Mononuclear cell (primary cell): Measurements from ENCODE around the gene ARID3B. TPM values are rescaled to one million over a fixed set of nuclear protein-coding genes. Genes with fewer than 3 reads are reported as not detected.
"Not testable (repeated sequence)": the region's sequence is repeated elsewhere in the genome, so short reads cannot be mapped to it uniquely, and the experiment has no call there.

ENCODE experiments used
- H3K27me3 ChIP-seq: 2 replicates; pipeline ENCODE4 v1.6.0; 2011; ENCODE audit warnings: low read length, control low read depth; ENCODE audit not compliant: insufficient read depth
- H3K4me1 ChIP-seq: 2 replicates; pipeline ENCODE4 v1.5.1; 2011; ENCODE audit warnings: mild to moderate bottlenecking, low read length, control low read depth; ENCODE audit not compliant: insufficient read depth
- H3K4me3 ChIP-seq: 2 replicates; pipeline ENCODE4 v1.5.1; 2011; ENCODE audit warnings: mild to moderate bottlenecking, low read length, moderate library complexity
- H3K9me3 ChIP-seq: 2 replicates; pipeline ENCODE4 v1.5.1; 2011; ENCODE audit warnings: low read depth, mild to moderate bottlenecking, control low read depth, low read length
- total RNA-seq: library from RNA; depleted of rRNA; stranded (reverse); fragments of >200 nt; gene quantifications from one replicate; pipeline ENCODE4 v1.2.3, GENCODE V29; 2012

The ARID3B gene
- total RNA-seq, 1 donor, result 36.4 TPM

DNA sequence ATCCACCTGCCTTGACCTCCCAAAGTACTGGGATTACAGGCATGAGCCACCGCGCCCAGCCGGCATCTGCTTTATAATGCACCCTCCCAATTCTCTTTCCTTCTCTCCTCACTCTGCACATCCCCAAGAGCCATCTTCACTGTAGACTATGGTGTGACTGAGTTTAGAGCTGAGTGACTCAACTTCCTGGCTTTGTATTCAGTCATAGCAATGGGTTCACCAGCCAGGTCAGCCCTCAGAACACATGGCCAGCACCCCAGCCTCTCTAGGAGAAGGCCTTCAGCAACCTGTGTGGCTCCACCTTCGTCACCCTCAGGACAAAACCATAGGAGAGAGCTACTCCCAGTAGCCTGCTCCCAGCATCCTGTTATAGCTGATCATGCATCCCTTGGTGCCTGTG is 33.0 kb downstream of the ARID3B start:
- no peak overlapping the region for H3K4me3 ChIP-seq
- H3K9me3 ChIP-seq, result no peaks in the 10 kb centered on the region
- H3K4me1 ChIP-seq, result peaks cover 4% of the 10 kb centered on the region
- no peaks in the 10 kb centered on the region for H3K27me3 ChIP-seq

DNA sequence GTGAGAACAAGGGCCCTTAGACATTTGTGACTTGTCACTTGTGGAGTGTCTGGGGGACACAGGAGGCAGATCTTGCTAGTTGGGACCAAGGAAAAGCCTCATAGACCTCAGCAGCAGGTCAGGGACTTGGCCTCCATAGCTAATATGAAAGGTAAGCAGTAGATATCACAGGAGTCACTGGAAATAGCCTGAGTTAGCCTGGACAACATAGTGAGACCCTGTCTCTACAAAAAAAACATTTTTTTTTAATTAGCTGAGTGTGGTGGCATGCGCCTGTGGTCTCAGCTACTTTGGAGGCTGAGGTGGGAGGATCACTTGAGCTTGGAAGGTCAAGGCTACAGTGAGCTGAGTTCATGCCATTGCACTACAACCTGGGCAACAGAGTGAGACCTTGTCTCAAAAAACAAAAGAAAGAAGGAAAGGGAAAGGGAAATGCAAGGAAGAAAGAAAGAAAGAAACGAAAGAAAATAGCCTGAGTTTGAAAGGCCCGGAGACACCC is 37.5 kb downstream of the ARID3B start:
- no peaks in the 10 kb centered on the region for H3K9me3 ChIP-seq
- no peak overlapping the region for H3K4me3 ChIP-seq
- H3K4me1 ChIP-seq, result no peaks in the 10 kb centered on the region
- no peaks in the 10 kb centered on the region for H3K27me3 ChIP-seq

DNA sequence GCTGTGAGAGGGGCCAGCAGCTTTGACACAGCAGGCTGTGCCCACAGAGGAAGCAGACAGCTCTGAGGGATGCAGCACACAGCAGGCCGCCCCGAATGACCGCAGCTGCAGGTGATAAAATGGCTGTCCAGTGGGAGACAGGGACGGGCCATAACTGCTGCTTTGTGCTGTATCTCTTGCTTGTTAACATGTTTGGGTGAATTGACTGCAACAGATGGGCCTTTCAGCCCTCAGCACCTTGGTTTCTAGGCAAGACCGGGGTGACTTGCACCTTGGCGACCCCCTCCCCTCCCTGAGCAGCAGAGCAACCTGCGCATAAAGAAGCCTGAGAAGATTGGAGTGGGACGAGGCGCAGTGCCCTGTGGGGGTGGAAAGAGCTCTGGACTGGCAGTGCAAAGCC is 38.0 kb downstream of the ARID3B start:
- Histone ChIP-seq H3K27me3 (no peaks in the 10 kb centered on the region), H3K4me1 (no peaks in the 10 kb centered on the region)

DNA sequence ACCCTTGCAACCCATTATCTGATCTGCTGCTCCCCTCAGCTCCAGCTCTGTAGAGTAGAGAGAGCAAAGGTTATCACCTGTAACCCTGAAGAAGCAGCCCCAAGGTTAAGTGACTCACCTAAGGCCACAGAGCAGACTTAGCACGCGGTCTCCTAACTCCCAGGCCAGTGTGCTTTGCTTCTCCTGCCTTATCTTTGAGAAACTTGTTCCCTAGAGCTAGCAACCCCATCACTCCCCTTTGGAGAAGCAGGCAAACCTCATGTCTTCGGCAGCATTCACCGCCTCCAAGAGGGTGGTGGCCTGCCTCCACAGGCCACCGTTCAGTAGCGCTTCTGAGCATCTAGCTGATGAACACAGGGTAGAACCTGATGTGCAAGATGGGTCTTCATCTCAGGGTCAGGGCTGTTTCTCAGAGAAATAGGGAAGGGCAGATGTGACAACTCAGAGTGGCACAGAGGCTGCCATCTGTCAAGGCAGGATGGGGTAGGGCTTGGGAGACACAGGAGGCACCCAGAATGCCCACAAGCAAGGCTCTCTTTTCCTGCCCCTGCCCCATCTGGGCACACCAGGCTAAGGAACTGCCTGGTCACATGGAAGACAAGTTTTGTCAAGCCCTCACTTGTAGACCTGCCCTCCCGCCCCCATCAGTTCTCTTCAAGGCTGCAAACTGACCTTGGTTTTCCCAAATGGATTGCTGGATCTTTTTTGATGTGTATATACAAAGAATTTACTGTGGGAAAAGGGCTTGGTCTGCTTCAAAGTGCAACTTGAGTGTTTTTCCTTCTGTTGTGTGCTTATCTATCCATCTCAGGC is 39.7 kb downstream of the ARID3B start:
- H3K9me3 ChIP-seq, result no peaks in the 10 kb centered on the region
- H3K27me3 ChIP-seq, result no peaks in the 10 kb centered on the region
- H3K4me1 ChIP-seq, result no peaks in the 10 kb centered on the region
- H3K4me3 ChIP-seq, result no peak overlapping the region

More for the DNA sequence above, 38.0 kb downstream of the ARID3B start:
- no peak overlapping the region for H3K4me3 ChIP-seq
- H3K9me3 ChIP-seq, result no peaks in the 10 kb centered on the region

DNA sequence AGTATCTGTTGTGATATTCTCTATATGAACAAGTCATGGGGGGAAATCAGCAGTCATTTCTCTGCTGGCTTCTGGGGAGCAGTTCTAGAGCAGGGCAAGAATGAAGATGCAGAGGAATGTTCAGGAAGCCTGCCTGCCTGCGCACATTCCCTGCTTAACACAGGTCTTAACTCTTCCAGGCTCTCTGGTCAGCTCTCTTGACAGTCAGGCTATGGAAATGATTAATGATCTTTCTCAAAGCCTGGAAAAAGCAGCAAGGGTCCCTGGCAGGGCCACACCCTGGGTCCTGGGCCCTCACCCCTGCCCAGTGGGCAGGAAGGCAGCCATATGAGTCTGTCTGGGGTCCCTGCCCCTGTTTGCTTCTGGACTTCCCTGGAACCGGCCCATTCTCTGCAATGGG is 43.2 kb downstream of the ARID3B start:
- Histone ChIP-seq H3K27me3 (no peaks in the 10 kb centered on the region), H3K4me3 (no peak overlapping the region), H3K9me3 (no peaks in the 10 kb centered on the region), H3K4me1 (peaks cover 8% of the 10 kb centered on the region)

DNA sequence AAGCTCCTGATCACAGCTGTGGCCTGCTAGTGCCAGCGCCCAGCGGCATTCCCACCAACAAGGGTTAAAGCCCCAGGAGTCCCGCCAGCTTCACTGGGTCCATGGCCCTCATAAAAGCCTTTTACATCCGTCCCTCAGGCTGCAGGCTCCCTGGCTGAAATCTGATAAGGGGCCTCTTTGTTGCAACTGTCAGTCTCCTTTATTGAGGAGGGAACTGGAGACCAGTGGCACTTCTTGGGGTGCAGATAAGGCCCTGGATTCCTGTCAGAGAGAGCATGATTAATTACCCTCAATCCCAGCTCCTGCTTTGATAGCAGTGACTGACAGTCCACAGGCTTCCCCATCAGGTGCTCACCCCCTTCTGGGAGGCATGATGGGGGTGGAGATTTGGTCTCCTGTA is 43.8 kb downstream of the ARID3B start:
- H3K4me1 ChIP-seq, result peaks cover 12% of the 10 kb centered on the region
- H3K27me3 ChIP-seq, result no peaks in the 10 kb centered on the region
- no peaks in the 10 kb centered on the region for H3K9me3 ChIP-seq
- no peak overlapping the region for H3K4me3 ChIP-seq

DNA sequence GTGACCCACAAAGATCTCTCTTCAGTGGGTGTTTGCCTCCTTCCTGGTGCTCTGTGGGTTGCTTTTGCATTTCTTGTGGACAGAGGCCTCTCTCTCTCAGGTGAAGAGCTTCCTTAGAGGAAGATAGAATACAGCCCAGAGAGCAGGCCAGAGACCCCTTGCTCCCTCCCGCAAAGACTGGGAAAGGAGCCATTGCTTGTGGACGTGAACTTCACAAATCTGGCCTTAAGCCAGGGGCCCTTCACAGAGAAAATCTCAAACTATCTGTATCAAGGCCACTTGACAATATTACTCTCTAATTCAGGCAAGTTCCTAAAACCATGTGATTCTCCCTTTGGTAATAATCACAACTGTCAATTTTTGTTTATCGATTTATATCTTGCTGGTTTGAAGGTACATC is 44.2 kb downstream of the ARID3B start:
- Histone ChIP-seq H3K4me1 (peaks cover 14% of the 10 kb centered on the region), H3K4me3 (no peak overlapping the region), H3K9me3 (no peaks in the 10 kb centered on the region), H3K27me3 (no peaks in the 10 kb centered on the region)

DNA sequence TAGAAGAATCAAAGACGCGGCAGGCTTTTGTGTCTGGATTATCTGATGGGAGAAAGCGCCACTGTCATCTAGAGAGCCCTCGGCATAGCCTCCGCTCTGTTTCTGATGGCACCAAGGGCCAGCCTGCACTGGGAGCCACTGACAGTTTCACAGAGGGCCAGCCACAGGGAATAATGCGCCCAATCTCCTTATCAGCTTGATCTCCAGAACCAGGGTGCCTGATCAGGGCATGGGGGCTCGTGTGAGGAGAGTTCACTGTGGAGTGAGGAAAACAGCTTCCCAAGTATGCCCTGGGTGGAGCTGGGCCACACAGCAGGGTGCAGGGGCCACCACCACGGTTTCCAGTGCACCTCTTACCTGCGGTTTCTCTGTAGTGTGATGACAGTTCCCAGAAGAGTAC is 44.8 kb downstream of the ARID3B start:
- H3K4me3 ChIP-seq, result no peak overlapping the region
- no peaks in the 10 kb centered on the region for H3K9me3 ChIP-seq
- peaks cover 14% of the 10 kb centered on the region for H3K4me1 ChIP-seq
- H3K27me3 ChIP-seq, result no peaks in the 10 kb centered on the region

DNA sequence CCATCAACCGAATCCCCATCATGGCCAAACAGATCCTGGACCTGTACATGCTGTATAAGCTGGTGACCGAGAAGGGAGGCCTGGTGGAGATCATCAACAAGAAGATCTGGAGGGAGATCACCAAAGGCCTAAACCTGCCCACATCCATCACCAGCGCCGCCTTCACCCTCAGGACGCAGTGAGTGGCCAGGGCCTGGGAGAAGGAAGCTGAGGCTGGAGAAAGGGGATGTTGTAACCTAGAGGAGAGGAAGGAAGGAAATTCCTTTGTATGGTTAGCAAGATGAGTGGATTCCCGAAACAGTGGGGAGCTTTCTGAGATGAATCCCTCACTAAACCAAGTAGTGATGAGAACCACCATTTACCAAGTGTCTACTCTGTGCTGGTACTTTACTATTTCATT is 48.8 kb downstream of the ARID3B start:
- Histone ChIP-seq H3K4me3 (no peak overlapping the region), H3K9me3 (no peaks in the 10 kb centered on the region), H3K27me3 (no peaks in the 10 kb centered on the region), H3K4me1 (peaks cover 14% of the 10 kb centered on the region)

DNA sequence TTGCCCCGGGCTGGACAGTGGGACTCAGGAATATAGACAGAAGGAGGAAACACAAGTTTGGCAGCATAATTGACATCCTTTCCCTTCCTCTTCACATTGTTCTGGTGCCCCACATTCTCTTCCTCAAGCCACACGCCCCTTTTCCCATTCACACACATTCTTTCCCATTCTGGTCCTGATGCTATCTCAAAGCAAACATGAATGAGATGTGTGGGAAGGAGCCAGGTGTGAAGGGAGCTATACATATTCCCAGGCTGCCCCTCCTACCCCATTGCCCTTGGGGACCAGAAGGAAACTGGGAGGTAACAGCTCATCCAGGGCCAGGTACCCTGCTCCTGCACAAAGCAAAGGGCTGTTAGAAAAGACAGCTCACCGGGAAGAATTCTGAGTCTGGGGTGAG is 51.2 kb downstream of the ARID3B start:
- Histone ChIP-seq H3K27me3 (no peaks in the 10 kb centered on the region), H3K4me1 (peaks cover 14% of the 10 kb centered on the region), H3K9me3 (no peaks in the 10 kb centered on the region), H3K4me3 (no peak overlapping the region)

DNA sequence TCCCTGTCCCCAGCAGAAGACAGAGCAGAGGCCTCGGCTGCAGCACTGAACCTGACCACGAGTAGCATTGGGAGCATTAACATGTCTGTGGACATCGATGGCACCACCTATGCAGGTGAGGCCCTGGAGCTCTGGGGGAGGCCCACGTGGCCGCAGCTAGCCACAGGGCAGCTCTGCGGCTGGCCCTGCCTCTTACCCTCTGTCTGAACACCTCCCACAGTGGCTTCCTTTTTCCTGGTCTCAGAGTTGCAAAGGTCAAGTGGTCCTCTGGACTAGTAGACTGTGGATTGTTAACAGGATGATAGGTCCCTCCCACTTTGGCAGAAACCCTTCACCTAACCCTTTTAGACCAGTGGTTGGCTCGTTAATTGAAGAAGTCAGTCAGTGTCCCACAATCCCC is 52.1 kb downstream of the ARID3B start:
- Histone ChIP-seq H3K4me3 (no peak overlapping the region), H3K9me3 (no peaks in the 10 kb centered on the region), H3K4me1 (peaks cover 18% of the 10 kb centered on the region), H3K27me3 (no peaks in the 10 kb centered on the region)

DNA sequence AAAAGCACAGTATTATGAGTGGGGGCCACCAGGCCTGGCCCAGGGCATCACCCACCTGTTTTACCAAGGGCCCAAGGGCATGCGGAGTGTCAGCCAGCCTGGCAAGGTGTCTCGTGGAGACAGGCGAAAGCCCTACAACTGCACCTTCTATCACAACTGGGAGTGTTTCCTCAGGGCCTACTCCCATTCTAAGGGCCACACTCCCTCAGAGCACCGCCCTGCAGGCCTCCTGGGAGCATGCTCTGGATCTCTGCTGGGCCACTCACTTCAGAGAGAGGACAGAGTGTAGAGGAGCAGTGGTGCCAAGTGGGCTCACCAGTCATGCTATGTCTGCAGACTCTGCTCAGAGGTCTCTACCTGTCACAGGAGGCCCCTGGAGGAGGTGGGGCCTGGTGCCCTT is 53.4 kb downstream of the ARID3B start:
- H3K9me3 ChIP-seq, result no peaks in the 10 kb centered on the region
- H3K4me3 ChIP-seq, result no peak overlapping the region
- H3K4me1 ChIP-seq, result peaks cover 19% of the 10 kb centered on the region
- no peaks in the 10 kb centered on the region for H3K27me3 ChIP-seq

DNA sequence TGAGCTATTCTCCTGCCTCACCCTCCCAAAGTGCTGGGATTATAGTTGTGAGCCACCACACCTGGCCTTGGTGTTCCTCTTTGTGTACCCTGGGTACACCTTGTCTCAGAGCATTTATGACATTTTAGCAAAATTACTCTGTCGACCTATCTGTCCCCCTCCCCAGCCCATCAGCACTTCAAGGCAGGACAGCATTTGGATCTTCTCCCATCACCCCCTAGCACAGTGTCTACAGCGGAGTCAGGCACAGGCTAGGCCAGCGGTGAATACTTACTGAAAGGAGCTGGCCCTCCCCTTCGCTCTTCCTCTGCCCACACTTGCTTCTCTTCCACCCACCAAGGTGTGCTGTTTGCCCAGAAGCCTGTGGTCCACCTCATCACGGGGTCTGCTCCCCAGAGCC is 54.3 kb downstream of the ARID3B start:
- H3K4me3 ChIP-seq, result no peak overlapping the region
- H3K27me3 ChIP-seq, result no peaks in the 10 kb centered on the region
- no peaks in the 10 kb centered on the region for H3K9me3 ChIP-seq
- peaks cover 18% of the 10 kb centered on the region for H3K4me1 ChIP-seq

DNA sequence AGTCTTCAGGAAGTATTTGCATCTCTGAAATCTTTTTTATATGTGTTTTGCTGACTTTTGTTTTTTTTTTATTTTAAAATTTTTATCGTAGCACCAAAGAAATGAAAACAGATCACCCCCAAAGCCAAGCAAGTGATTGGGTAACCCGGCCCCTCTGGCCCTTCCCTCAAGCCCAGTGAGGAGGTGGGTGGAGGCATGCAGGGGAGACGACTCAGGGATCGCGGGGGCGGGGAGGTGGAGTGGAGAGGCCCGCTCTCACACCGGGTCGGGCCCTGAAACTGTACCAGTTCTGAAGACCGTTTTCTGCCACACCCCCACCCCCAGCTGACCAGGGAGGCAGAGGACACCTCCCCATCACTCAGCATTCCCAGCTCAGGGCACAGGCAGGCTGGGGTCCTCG is 55.7 kb downstream of the ARID3B start:
- peaks cover 18% of the 10 kb centered on the region for H3K4me1 ChIP-seq
- not testable (repeated sequence) for H3K4me3 ChIP-seq, H3K9me3 ChIP-seq, H3K27me3 ChIP-seq

DNA sequence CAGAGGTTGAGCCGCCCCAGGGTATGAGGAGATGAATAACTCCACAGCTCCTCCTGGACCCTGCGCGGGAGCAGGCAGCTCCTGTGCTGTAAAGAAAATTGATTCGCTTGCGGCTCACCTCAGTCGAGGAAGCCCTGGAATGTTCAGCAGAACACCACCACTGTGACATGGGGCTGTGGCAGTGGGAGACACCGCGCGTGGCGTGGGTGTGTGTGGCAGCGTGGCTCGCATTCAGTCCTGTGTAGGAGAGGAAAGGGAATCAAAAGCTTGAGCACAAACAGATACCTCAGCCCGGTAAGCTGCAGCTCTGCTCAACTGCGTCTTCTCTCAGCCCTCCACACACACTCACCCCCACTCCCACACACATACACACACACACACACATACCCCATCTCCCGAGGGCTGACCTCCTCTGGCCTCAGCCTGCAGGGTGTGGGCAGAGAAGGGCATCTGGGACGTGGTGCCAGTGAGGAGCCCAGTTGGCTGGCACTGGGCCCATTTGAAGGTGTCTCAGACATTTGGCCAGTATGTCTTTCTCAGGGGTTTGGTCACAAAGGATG is 56.2 kb downstream of the ARID3B start:
- H3K4me3 ChIP-seq, H3K9me3 ChIP-seq, H3K27me3 ChIP-seq: not testable (repeated sequence)
- H3K4me1 ChIP-seq, result peaks cover 18% of the 10 kb centered on the region
